ENCODE measurements around the gene SMARCA2. TPM values are rescaled to one million over a fixed set of nuclear protein-coding genes. Genes with fewer than 3 reads are reported as not detected.

SMARCA2 gene
- total and polyA plus RNA-seq, 10 of the 15 experiments (the other 5 are each of a cell fraction or from before 2014, with no cell fraction given): 100 to 392 (median 204) TPM

- no peak overlapping the region for H2AFZ ChIP-seq (ENCODE audit: control insufficient read depth, low read depth, low read length)
- TF ChIP-seq SMAD5 (IDR thresholded peaks at IDR 0.05; ENCODE audit: low read depth) (no peak), IKZF2 (IDR thresholded peaks at IDR 0.05) (no peak), IRF5 (IDR thresholded peaks at IDR 0.05; ENCODE audit: borderline replicate concordance) (no peak), LARP7 (IDR thresholded peaks at IDR 0.05) (no peak), CEBPB (IDR thresholded peaks at IDR 0.05; ENCODE audit: borderline replicate concordance in 1 of 2, low read depth in 2 of 2, low read length in 2 of 2) (no peak), HDAC6 (IDR thresholded peaks at IDR 0.05; ENCODE audit: unreplicated experiment) (no peak), HSF1 (IDR thresholded peaks at IDR 0.05; ENCODE audit: low read depth, low read length) (no peak), SUPT20H (IDR thresholded peaks at IDR 0.05; ENCODE audit: borderline replicate concordance, control insufficient read depth, low read depth, low read length) (no peak), MXI1 (IDR thresholded peaks at IDR 0.05; ENCODE audit: low read depth, low read length) (no peak)
- TF ChIP-seq, protein P1, sequence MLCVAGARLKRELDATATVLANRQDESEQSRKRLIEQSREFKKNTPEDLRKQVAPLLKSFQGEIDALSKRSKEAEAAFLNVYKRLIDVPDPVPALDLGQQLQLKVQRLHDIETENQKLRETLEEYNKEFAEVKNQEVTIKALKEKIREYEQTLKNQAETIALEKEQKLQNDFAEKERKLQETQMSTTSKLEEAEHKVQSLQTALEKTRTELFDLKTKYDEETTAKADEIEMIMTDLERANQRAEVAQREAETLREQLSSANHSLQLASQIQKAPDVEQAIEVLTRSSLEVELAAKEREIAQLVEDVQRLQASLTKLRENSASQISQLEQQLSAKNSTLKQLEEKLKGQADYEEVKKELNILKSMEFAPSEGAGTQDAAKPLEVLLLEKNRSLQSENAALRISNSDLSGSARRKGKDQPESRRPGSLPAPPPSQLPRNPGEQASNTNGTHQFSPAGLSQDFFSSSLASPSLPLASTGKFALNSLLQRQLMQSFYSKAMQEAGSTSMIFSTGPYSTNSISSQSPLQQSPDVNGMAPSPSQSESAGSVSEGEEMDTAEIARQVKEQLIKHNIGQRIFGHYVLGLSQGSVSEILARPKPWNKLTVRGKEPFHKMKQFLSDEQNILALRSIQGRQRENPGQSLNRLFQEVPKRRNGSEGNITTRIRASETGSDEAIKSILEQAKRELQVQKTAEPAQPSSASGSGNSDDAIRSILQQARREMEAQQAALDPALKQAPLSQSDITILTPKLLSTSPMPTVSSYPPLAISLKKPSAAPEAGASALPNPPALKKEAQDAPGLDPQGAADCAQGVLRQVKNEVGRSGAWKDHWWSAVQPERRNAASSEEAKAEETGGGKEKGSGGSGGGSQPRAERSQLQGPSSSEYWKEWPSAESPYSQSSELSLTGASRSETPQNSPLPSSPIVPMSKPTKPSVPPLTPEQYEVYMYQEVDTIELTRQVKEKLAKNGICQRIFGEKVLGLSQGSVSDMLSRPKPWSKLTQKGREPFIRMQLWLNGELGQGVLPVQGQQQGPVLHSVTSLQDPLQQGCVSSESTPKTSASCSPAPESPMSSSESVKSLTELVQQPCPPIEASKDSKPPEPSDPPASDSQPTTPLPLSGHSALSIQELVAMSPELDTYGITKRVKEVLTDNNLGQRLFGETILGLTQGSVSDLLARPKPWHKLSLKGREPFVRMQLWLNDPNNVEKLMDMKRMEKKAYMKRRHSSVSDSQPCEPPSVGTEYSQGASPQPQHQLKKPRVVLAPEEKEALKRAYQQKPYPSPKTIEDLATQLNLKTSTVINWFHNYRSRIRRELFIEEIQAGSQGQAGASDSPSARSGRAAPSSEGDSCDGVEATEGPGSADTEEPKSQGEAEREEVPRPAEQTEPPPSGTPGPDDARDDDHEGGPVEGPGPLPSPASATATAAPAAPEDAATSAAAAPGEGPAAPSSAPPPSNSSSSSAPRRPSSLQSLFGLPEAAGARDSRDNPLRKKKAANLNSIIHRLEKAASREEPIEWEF (IDR thresholded peaks at IDR 0.05; ENCODE audit: insufficient replicate concordance, low read depth, low read length): no peak
- no peaks in the 10 kb centered on the region; the same call in 2 of the 3 replicates for H3K9me3 ChIP-seq (replicated peaks; ENCODE audit: control insufficient read depth, insufficient read depth, low read length)
- ChIA-PET SMC1A (ENCODE audit: uncharacterized antibody, unreplicated experiment) (interaction anchor here (0.6 to 1.1 kb wide), 6 partner anchors 28 to 1277 kb away, joined by 3 to 4 read pairs (median 3); no protein-coding TSS in a partner anchor), RAD21 (ENCODE audit: unreplicated experiment) (interaction anchor here (1.3 kb wide), 1 partner anchor 87 kb away, joined by 3 read pairs; no protein-coding TSS in a partner anchor), CTCF (interaction anchor here (0.6 to 1.0 kb wide), 3 partner anchors 12 to 153 kb away, joined by 3 to 4 read pairs (median 3); no protein-coding TSS in a partner anchor), POLR2A (no interaction called here)
- no peaks in the 10 kb centered on the region for H3K4me1 ChIP-seq (ENCODE audit: control insufficient read depth, insufficient read depth, low read length)
- in situ Hi-C loops (cut with MboI): no loop called here
- H3K27me3 ChIP-seq (replicated peaks in 1 of 2; ENCODE audit: control insufficient read depth in 2 of 2, insufficient read depth in 2 of 2, low read length in 1 of 2): no peaks in the 10 kb centered on the region
- no peak overlapping the region for H3K27ac ChIP-seq (ENCODE audit: control insufficient read depth, insufficient read depth)
- no peak overlapping the region for H3K4me3 ChIP-seq
- H3K9ac ChIP-seq (ENCODE audit: control insufficient read depth, insufficient read depth, low read length): no peak overlapping the region
- no peaks in the 10 kb centered on the region; the same call in 1 of the 2 replicates for H4K20me1 ChIP-seq (ENCODE audit: control insufficient read depth, insufficient read depth)
- BruUV-seq (replicated peaks): no TSS peak
- 75% methylated on average over 2 of the region's 2 CpGs for WGBS (ENCODE audit: insufficient coverage, insufficient replicate concordance, low lambda C conversion rate, missing lambda C conversion rate)
- H3K79me2 ChIP-seq (ENCODE audit: control insufficient read depth, insufficient read depth, low read length): no peaks in the 10 kb centered on the region; the same call in 1 of the 2 replicates
- H3K36me3 ChIP-seq (ENCODE audit: control insufficient read depth in 2 of 2, insufficient read depth in 2 of 2, low read length in 1 of 2): peaks cover 5 to 68% of the 10 kb centered on the region in 2 experiments
- no peak for ATAC-seq
- intact Hi-C loops (cut with micrococcal nuclease; ENCODE audit: unreplicated experiment): no loop called here
- FAIRE-seq: no peak
- no peak overlapping the region for H3K4me2 ChIP-seq (ENCODE audit: control insufficient read depth, insufficient read depth)
- no peak for DNase-seq (ENCODE audit: low read depth, low spot score)
These were observed 78.9 kb downstream of the SMARCA2 start for GRCh38 chr9:2093920-2094597.

Data from GM12878 (cell line).